SK-MEL-5 (cell line): ENCODE measurements around the gene FCHSD2. TPM values are rescaled to one million over a fixed set of nuclear protein-coding genes. Genes with fewer than 3 reads are reported as not detected.

Experiments
- DNase-seq: peaks from one replicate; pipeline ENCODE4 v3.0.0-alpha.2; 2016; ENCODE audit warnings: low read depth, low spot score
- in situ Hi-C: cut with HindIII; loops from 2 replicates; pipeline ENCODE4 v1.10.0; 2016; ENCODE audit warnings: low sequenced_read_pairs, high pct_unique_total_duplicates, low pct_unique_long_range_greater_than_20kb
- total RNA-seq: library from RNA; depleted of rRNA; stranded (reverse); fragments of >200 nt; shearing (Covaris generic); gene quantifications from 2 replicates; pipeline ENCODE4 v1.2.3, GENCODE V29; 2014

FCHSD2 gene
- total RNA-seq, 1 experiment from 2014 or later = 7.8 TPM

DNA sequence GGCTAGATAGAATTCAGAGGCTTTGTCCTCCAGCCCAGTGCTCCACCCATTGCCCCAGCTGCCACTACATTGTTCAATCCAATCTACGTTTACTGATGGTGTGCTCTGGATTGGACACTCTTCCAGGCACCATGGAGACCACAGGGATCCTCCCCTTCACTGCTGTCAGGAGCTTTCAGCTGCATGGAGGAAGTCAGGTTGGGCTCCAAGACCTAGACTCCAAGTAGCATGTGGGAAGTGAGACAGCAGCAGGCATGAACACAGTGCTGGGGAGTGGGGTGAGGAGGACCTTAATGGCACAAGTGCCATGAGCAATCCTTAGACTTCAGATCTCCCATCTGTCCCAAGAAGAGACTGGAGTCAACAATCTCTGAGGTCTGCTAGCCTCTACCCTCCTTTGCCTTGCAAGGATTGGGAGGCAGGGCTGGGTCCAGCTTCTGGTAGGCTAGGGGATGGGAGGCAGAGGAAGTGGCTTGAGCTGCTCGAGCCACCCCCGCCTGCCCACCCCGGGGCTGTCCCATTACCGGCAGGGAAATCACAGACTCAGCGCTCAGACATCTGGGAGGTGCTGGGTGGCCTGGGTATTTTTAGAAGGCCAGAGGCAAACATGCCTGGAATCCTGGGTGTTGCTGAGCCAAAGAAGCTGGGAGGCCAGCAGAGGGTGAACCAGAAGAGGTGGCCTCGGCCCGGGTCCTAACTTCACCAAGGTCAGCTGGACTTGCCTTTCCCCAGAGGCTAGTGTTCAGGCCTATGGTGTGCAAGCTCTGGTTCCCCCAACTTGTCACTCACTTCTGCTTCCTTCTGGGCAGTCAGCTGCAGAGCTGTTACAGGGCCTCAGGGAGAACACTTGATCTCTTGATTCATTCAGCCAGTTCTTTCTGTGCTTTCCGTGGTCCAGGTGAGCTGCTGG is 15.2 kb upstream of the FCHSD2 start:
- in situ Hi-C loops = no loop called here
- no peak for DNase-seq

GRCh38 chr11:73156686-73157085 is 14.6 kb upstream of the FCHSD2 start:
- in situ Hi-C loops = no loop called here
- no peak for DNase-seq

DNA sequence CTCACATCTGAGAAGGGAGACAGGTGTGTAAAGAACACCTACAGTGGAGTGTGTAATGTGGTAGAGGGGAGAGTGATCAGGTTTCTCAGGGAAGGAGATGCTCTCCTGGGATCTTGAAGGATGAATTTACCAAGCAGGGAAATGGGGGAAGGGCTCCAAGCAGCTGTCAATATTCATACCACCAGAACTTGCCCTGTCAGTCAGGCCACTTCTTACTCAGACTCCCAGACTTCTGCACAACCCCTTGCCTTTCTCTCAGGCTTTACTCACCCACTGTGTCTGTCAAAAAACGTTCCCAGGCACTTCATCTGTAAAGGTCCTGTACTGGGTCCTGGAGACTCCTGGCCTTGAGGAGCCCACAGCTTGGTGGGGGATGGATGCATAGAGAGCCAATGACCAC is 14.0 kb upstream of the FCHSD2 start:
- DNase-seq = no peak
- in situ Hi-C loops = no loop called here

GRCh38 chr11:73155102-73155501 is 13.0 kb upstream of the FCHSD2 start:
- in situ Hi-C loops = no loop called here
- DNase-seq = no peak

- in situ Hi-C loops = no loop called here
- no peak for DNase-seq
Measured at GRCh38 chr11:73154178-73154577, 12.1 kb upstream of the FCHSD2 start.

GRCh38 chr11:73152861-73153483 is 10.9 kb upstream of the FCHSD2 start:
- in situ Hi-C loops = no loop called here
- DNase-seq = no peak

GRCh38 chr11:73152086-73152853 is 10.2 kb upstream of the FCHSD2 start:
- in situ Hi-C loops = no loop called here
- DNase-seq = no peak

DNA sequence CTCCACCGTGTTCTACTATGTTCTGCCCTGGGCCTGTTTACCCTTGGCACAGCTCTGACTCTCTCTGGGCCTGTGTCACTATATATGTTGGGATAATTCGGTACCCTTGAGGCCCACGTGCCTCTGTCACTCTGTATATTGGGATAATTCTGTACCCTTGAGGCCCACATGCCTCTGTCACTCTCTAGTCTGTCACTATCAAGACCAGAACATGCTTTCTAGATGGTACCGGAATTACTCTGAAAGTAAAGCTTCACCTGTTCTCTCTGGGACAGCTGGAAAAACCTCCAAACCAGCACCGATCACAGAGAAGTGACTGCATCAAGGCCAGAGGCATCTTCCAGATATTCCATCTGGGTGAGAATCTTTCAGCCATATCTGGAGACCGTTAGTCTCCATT is 9.3 kb upstream of the FCHSD2 start:
- in situ Hi-C loops = no loop called here
- DNase-seq = no peak

GRCh38 chr11:73149105-73149504 is 7.0 kb upstream of the FCHSD2 start:
- in situ Hi-C loops = no loop called here
- DNase-seq = no peak

GRCh38 chr11:73147771-73148681 is 5.9 kb upstream of the FCHSD2 start:
- in situ Hi-C loops = no loop called here
- DNase-seq = no peak

DNA sequence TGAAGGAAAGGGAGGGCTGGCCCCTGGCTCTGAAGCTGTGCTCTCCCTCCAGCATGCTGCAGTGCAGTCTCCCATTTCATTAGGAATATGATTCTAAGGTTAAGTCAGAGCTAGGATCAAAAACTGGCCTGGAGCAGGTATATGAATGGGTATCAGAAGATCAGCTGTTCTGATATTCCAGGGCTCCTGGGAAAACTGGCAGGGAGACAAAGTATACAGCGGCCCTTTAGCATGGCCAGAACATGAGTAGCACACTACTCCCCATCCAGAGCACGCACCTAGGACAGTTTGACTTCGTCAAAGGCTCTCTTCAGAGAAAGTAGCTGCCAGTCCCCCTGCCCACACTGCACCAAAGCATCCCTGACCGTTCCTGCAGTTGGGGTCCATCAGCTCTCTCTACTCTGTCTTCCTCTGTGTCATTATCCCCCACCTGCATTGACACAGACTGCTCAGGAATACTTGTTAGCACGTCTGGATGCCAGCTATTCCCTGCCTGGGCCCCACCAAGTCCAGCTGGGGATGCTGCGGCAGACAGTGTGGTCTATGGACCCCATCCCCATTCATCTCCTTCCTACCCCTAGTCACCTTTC is 4.0 kb upstream of the FCHSD2 start:
- in situ Hi-C loops = no loop called here

DNA sequence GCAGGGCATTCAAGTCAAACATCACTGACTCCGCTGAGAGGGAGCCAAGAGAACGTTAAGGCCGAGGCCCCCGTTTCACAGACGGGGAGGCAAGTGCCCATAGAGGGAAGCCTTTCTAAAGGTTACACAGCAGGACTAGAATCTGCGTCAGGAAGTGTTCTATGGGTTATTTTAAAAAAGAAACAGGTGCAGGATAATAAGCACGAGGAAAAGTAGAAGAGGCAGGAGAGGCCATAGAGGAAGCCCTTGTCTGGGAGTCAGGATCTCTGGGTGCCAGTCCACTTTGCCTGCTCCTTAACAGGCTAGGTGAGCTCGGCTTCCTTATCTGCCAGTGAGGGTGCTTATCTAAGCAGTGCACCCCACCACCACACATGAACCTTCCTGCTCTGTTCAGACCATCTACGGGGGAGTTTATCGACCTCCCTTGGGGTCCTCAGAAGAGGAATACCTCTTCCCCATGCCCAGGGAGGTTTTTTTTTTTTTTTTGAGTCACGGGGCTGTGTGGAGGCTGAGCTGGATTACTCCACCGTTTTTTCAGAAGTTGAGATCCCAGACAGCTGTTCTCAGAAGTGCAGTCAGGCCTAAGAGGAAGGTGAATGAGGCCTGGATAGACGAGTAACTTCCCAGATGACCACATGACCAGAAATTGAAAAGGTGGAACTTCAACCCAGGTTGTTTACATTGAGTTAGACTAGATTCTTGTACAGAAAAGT is 1.2 kb upstream of the FCHSD2 start:
- in situ Hi-C loops = no loop called here
- DNase-seq = no peak

More for the DNA sequence above, 4.0 kb upstream of the FCHSD2 start:
- no peak for DNase-seq

GRCh38 chr11:73141309-73142127 is 600 bp downstream of the FCHSD2 start:
- in situ Hi-C loops = no loop called here
- peak; percentile 67 for DNase-seq

DNA sequence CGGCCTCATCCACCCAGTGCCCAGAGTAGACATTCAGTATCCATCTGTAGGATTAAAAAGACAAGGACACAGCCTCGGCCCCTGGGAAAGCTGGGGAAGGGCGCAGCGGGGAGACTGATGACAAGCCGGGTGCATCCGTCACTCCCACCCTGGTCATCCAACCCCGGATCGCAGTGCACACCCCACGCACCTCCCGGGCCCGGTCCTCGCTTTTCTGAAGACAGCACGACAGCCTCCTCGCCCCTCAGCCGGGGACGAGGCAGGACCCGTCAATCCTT is 1.1 kb downstream of the FCHSD2 start:
- peak; percentile 8 for DNase-seq
- in situ Hi-C loops = no loop called here

DNA sequence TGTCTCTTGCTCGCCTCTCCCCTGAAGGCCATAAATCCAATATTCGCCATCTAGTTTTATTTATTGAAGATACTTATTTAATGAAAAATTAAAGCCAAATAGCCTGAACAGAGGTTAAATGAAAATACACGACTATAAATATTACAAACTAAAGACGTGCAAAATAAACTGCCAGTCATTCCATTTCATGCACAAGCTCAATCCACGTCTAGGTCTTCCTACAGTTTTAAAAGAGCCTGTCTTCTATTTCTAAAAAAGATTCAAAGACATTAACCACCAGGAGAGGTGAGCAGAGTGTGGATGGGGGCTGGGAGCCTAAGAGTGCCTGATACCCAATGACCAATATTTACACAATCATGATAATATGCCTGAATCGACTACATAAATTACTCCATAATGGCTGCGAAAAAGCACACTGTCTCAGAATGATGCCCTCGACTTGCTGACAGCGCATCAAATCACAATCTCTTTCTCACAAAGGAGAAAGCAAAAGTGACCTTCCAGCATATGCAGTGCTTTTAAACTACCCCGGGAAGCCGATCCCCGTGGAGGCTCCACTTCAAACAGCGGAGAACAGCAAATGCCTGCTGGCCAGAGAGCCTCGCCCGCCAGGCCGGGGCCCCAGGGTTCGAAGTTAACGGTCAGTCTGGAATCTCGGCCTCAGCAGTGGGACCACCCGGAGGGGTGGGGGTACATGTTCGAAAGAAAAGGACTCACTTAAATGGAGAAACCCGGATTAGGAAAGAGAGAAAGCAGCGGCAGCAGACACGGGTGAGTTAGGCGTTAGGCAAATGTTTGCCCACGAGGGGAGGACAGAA is 1.7 kb downstream of the FCHSD2 start:
- in situ Hi-C loops = no loop called here
- DNase-seq = peak; percentile 48
